IMR-90 (cell line): Measurements from ENCODE around the gene PIGU. TPM values are rescaled to one million over a fixed set of nuclear protein-coding genes. Genes with fewer than 3 reads are reported as not detected.
"Not testable (repeated sequence)": the region's sequence is repeated elsewhere in the genome, so short reads cannot be mapped to it uniquely, and the experiment has no call there.

Experiments
- ATAC-seq: fragments of 200-7000 bp; cut with Tn5 transposase; 2 replicates; pipeline ENCODE4 v1.9.1; 2020; ENCODE audit warnings: low read depth, mild to moderate bottlenecking, moderate library complexity
- BruUV-seq: library from RNA; stranded (reverse); fragments of 400-500 nt; replicated peaks from 2 replicates; lab custom pipeline; 2021; lab: Mats Ljungman, UMichigan
- CTCF ChIA-PET: fragments of 300-600 bp; formaldehyde crosslinking; extraction: SDS; loops from one replicate; lab custom pipeline; 2021; ENCODE audit warnings: antibody characterized with exemption; lab: Yijun Ruan, JAX
- POLR2A ChIA-PET: fragments of 300-600 bp; sonication (Branson Sonifier 250); formaldehyde crosslinking; loops from one replicate; lab custom pipeline; 2022; ENCODE audit warnings: antibody characterized with exemption; ENCODE audit not compliant: unreplicated experiment; lab: Charles Lee
- DNase-seq: peaks from one replicate; pipeline ENCODE4 v3.0.0; 2013
- H2AFZ ChIP-seq: replicated peaks from 2 replicates; pipeline ENCODE3; 2013; ENCODE audit warnings: low read length, mild to moderate bottlenecking; ENCODE audit not compliant: poor library complexity
- H2AK5ac ChIP-seq: 2 replicates; pipeline ENCODE4 v1.6.1; 2013; ENCODE audit warnings: low read depth, low read length, inconsistent platforms
- H2AK9ac ChIP-seq: replicated peaks from 2 replicates; pipeline ENCODE3; 2013; ENCODE audit warnings: mild to moderate bottlenecking, low read depth, low read length, moderate library complexity; ENCODE audit not compliant: poor library complexity
- H2BK120ac ChIP-seq: 2 replicates; pipeline ENCODE4 v1.6.1; 2013; ENCODE audit warnings: low read depth, low read length, inconsistent platforms
- H2BK15ac ChIP-seq: 3 replicates; pipeline ENCODE4 v1.6.1; 2013; ENCODE audit warnings: low read depth, low read length, inconsistent platforms
- H2BK20ac ChIP-seq: 2 replicates; pipeline ENCODE4 v1.6.1; 2013; ENCODE audit warnings: low read depth, mild to moderate bottlenecking, inconsistent platforms, low read length, moderate library complexity
- H2BK5ac ChIP-seq: 2 replicates; pipeline ENCODE4 v1.6.1; 2013; ENCODE audit warnings: mild to moderate bottlenecking, low read depth, low read length, inconsistent platforms; ENCODE audit not compliant: poor library complexity, severe bottlenecking
- H3K14ac ChIP-seq: replicated peaks from 2 replicates; pipeline ENCODE4 v1.6.1; 2013; ENCODE audit warnings: low read depth, low read length, inconsistent platforms
- H3K18ac ChIP-seq: 2 replicates; pipeline ENCODE4 v1.6.1; 2013; ENCODE audit warnings: low read depth, low read length, control low read depth
- H3K23ac ChIP-seq: 2 replicates; pipeline ENCODE4 v1.6.1; 2013; ENCODE audit warnings: low read depth, low read length, inconsistent platforms
- H3K27ac ChIP-seq: 2 replicates; pipeline ENCODE4 v1.5.1; 2013; ENCODE audit warnings: mild to moderate bottlenecking, control low read depth, low read length; ENCODE audit not compliant: insufficient read depth
- H3K27me3 ChIP-seq: 2 replicates; pipeline ENCODE4 v1.6.1; 2013; ENCODE audit warnings: low read length; ENCODE audit not compliant: control insufficient read depth, insufficient read depth
- H3K36me3 ChIP-seq: 2 replicates; pipeline ENCODE4 v1.6.1; 2013; ENCODE audit warnings: low read length, mixed read lengths; ENCODE audit not compliant: control insufficient read depth, insufficient read depth
- H3K4ac ChIP-seq: 2 replicates; pipeline ENCODE4 v1.6.1; 2013; ENCODE audit warnings: low read depth, low read length, inconsistent platforms
- H3K4me1 ChIP-seq: 2 replicates; pipeline ENCODE4 v1.6.1; 2013; ENCODE audit warnings: low read length, mixed read lengths; ENCODE audit not compliant: control insufficient read depth, insufficient read depth
- H3K4me2 ChIP-seq: 2 replicates; pipeline ENCODE4 v1.6.1; 2013; ENCODE audit warnings: low read depth, mild to moderate bottlenecking, control low read depth, low read length, moderate library complexity
- H3K4me3 ChIP-seq: 2 replicates; pipeline ENCODE4 v1.5.1; 2013; ENCODE audit warnings: low read depth, mild to moderate bottlenecking, control low read depth, low read length, moderate library complexity; ENCODE audit not compliant: insufficient read depth
- H3K56ac ChIP-seq: 2 replicates; pipeline ENCODE4 v1.6.1; 2013; ENCODE audit warnings: low read length, inconsistent platforms; ENCODE audit not compliant: insufficient read depth; ENCODE audit errors: extremely low read depth
- H3K79me1 ChIP-seq, 2 experiments: 2 replicates each; pipeline ENCODE4 v1.6.1; 2013; ENCODE audit warnings: low read length in 2 of 2, inconsistent platforms in 1 of 2, low read depth in 1 of 2
- H3K9ac ChIP-seq: 2 replicates; pipeline ENCODE4 v1.6.1; 2013; ENCODE audit warnings: low read depth, low read length, control low read depth
- H3K9me1 ChIP-seq: 2 replicates; pipeline ENCODE4 v1.6.1; 2013; ENCODE audit warnings: low read length, inconsistent platforms; ENCODE audit not compliant: insufficient read depth
- H3K9me3 ChIP-seq: 2 replicates; pipeline ENCODE4 v1.6.1; 2013; ENCODE audit warnings: low read length; ENCODE audit not compliant: control insufficient read depth, insufficient read depth
- H4K20me1 ChIP-seq: 2 replicates; pipeline ENCODE4 v1.6.1; 2013; ENCODE audit warnings: low read length, inconsistent platforms; ENCODE audit not compliant: insufficient read depth
- H4K5ac ChIP-seq: 2 replicates; pipeline ENCODE4 v1.6.1; 2013; ENCODE audit warnings: mild to moderate bottlenecking, low read depth, low read length, control low read depth
- H4K8ac ChIP-seq, 2 experiments: 2 replicates each; pipeline ENCODE4 v1.6.1; 2013; ENCODE audit warnings: low read depth in 2 of 2, low read length in 2 of 2, control low read depth in 1 of 2, inconsistent platforms in 1 of 2
- H4K91ac ChIP-seq: 2 replicates; pipeline ENCODE4 v1.6.1; 2013; ENCODE audit warnings: low read depth, low read length, inconsistent platforms; ENCODE audit not compliant: insufficient read depth
- CEBPB ChIP-seq: IDR thresholded peaks from 2 replicates; pipeline ENCODE4 v1.6.1; 2012; ENCODE audit warnings: low read depth, low read length, improper control_type of control experiment
- FOS ChIP-seq: fragments of 150-350 bp; IDR thresholded peaks from 2 replicates; pipeline ENCODE4 v1.6.1; 2016; ENCODE audit warnings: low read depth, low read length
- RCOR1 ChIP-seq: IDR thresholded peaks from 2 replicates; pipeline ENCODE4 v1.6.1; 2012; ENCODE audit warnings: mild to moderate bottlenecking, low read length, improper control_type of control experiment; ENCODE audit not compliant: insufficient replicate concordance
- WGBS, 2 experiments: methylation state at CpG; one replicate each; pipeline versions ENCODE4 v1.1.5 to v1.1.7; 2013; ENCODE audit warnings: missing lambda C conversion rate in 2 of 2; ENCODE audit not compliant: insufficient read length in 1 of 2; ENCODE audit errors: extremely low coverage in 2 of 2; 5-methylcytosine and 5-hydroxymethylcytosine counted together
- dilution Hi-C: fragments of 300-500 bp; cut with HindIII; formaldehyde crosslinking; loops from one replicate; pipeline ENCODE4 v1.14.3; 2018; ENCODE audit warnings: low sequenced_read_pairs; ENCODE audit not compliant: unreplicated experiment
- in situ Hi-C: fragments of 300-500 bp; cut with MboI; formaldehyde crosslinking; loops from 3 replicates; pipeline ENCODE4 v1.14.3; 2019; ENCODE audit warnings: low sequenced_read_pairs, inconsistent platforms, mixed read lengths
- intact Hi-C: fragments of 100-400 bp; cut with micrococcal nuclease; formaldehyde crosslinking; loops from 2 replicates; pipeline ENCODE4 v1.10.0; 2022
- polyA plus RNA-seq, 3 experiments: library from polyadenylated mRNA; depleted of rRNA; stranded (reverse); fragments of >200 nt; gene quantifications; 2 replicates each; pipeline ENCODE4 v1.2.3, GENCODE V29; 2012; ENCODE audit warnings: low replicate concordance in 1 of 3
- total RNA-seq: library from RNA; depleted of rRNA; stranded (reverse); fragments of >200 nt; gene quantifications from 2 replicates; pipeline ENCODE4 v1.2.3, GENCODE V29; 2012

PIGU gene
- total and polyA plus RNA-seq, 2 of the 4 experiments (the other 2 are of a cell fraction), result 11.1 to 31.1 TPM

- ATAC-seq (peak; percentile 51; the same call in 1 of the 2 replicates), DNase-seq (peak; percentile 49)
- TF ChIP-seq FOS, result 0 out of 2 replicates have a peak, but pooled peaks have one; percentile 25
- TF ChIP-seq CEBPB, result peak; percentile 70
- no peak for TF ChIP-seq RCOR1
- no peak overlapping the region for H2BK5ac ChIP-seq
- no peak overlapping the region for H3K18ac ChIP-seq
- H3K9me3 ChIP-seq, result peaks cover 2% of the 10 kb centered on the region; the same call in 1 of the 2 replicates
- intact Hi-C loops, result loop anchor here (2.0 kb wide), 1 partner anchor 15 kb away; no protein-coding TSS in a partner anchor
- no peak overlapping the region for H2BK120ac ChIP-seq
- H3K9ac ChIP-seq, result no peak overlapping the region
- H2BK20ac ChIP-seq, result no peak overlapping the region
- ChIA-PET POLR2A (no interaction called here), CTCF (no interaction called here)
- no peak overlapping the region for H3K27ac ChIP-seq
- no peak overlapping the region for H4K8ac ChIP-seq
- H2BK15ac ChIP-seq, result no peak overlapping the region
- 0 out of 2 replicates have a peak, but pooled peaks cover 3% of the 10 kb centered on the region for H3K4me1 ChIP-seq
- BruUV-seq, result no TSS peak
- dilution Hi-C loops, result no loop called here
- H3K36me3 ChIP-seq, result peaks cover 6% of the 10 kb centered on the region; the same call in 1 of the 2 replicates
- H4K20me1 ChIP-seq, result no peaks in the 10 kb centered on the region
- no peak overlapping the region for H3K4me2 ChIP-seq
- no peak overlapping the region for H4K91ac ChIP-seq
- H2AFZ ChIP-seq, result no peak overlapping the region
- no peak overlapping the region for H3K4me3 ChIP-seq
- H3K9me1 ChIP-seq, result no peaks in the 10 kb centered on the region; the same call in 1 of the 2 replicates
- H3K23ac ChIP-seq, result no peak overlapping the region
- no peak overlapping the region for H2AK5ac ChIP-seq
- no peaks in the 10 kb centered on the region for H3K27me3 ChIP-seq
- in situ Hi-C loops, result no loop called here
- H2AK9ac ChIP-seq, result no peak overlapping the region
- no peak overlapping the region for H3K4ac ChIP-seq
- H3K14ac ChIP-seq, result no peak overlapping the region
- no CpG with 5 or more reads among the region's 5 CpGs for WGBS, 2 experiments
- no peaks in the 10 kb centered on the region for H3K79me1 ChIP-seq
- no peak overlapping the region for H3K56ac ChIP-seq
- no peak overlapping the region for H4K5ac ChIP-seq
These were observed 61.4 kb downstream of the PIGU start for GRCh38 chr20:34615477-34615876.

GRCh38 chr20:34611976-34612375 is 64.9 kb downstream of the PIGU start:
- H3K4ac ChIP-seq, H3K4me3 ChIP-seq, H3K36me3 ChIP-seq, H3K9me3 ChIP-seq, H4K8ac ChIP-seq, H2BK120ac ChIP-seq, H4K91ac ChIP-seq, H3K9ac ChIP-seq, H3K79me1 ChIP-seq, in situ Hi-C loops, POLR2A ChIA-PET, BruUV-seq, ATAC-seq, H3K56ac ChIP-seq, H2AK5ac ChIP-seq, CTCF ChIA-PET, dilution Hi-C loops, H3K9me1 ChIP-seq, H2AFZ ChIP-seq, H3K4me2 ChIP-seq, H4K20me1 ChIP-seq, DNase-seq, H3K27ac ChIP-seq, H4K5ac ChIP-seq, H2BK5ac ChIP-seq, intact Hi-C loops, H3K18ac ChIP-seq, H3K4me1 ChIP-seq, H2AK9ac ChIP-seq, H2BK20ac ChIP-seq, H3K14ac ChIP-seq, H2BK15ac ChIP-seq, H3K27me3 ChIP-seq, H3K23ac ChIP-seq: not testable (repeated sequence)
- WGBS, 2 experiments, result no CpG with 5 or more reads among the region's 4 CpGs
